GM21515 (cell line): ENCODE results near the gene PHC2.

Source experiments
- ATAC-seq: cut with Tn5 transposase; IDR thresholded peaks from one replicate; pipeline ENCODE4 v1.9.1; 2021; ENCODE audit not compliant: unreplicated experiment

Gene PHC2

GRCh38 chr1:33454646-33455282 lies 23.9 kb upstream of the PHC2 start:
- no peak for ATAC-seq

- no peak for ATAC-seq
Measured at GRCh38 chr1:33446590-33446989, 15.7 kb upstream of the PHC2 start.

GRCh38 chr1:33445108-33445507 lies 14.2 kb upstream of the PHC2 start:
- ATAC-seq = no peak

GRCh38 chr1:33443705-33444180 lies 12.8 kb upstream of the PHC2 start:
- no peak for ATAC-seq

- ATAC-seq = no peak
Measured at GRCh38 chr1:33443080-33443704, 12.3 kb upstream of the PHC2 start.

GRCh38 chr1:33442141-33442540 lies 11.2 kb upstream of the PHC2 start:
- no peak for ATAC-seq

- ATAC-seq = no peak
Measured at GRCh38 chr1:33441088-33441745, 10.3 kb upstream of the PHC2 start.

- no peak for ATAC-seq
Measured at GRCh38 chr1:33439662-33440061, 8.8 kb upstream of the PHC2 start.

GRCh38 chr1:33438364-33439160 lies 7.7 kb upstream of the PHC2 start:
- ATAC-seq = no peak

GRCh38 chr1:33436557-33437285 lies 5.8 kb upstream of the PHC2 start:
- ATAC-seq = no peak

GRCh38 chr1:33435096-33435820 lies 4.4 kb upstream of the PHC2 start:
- ATAC-seq = no peak

- no peak for ATAC-seq
Measured at GRCh38 chr1:33434363-33434750, 3.5 kb upstream of the PHC2 start.

- no peak for ATAC-seq
Measured at GRCh38 chr1:33433509-33434362, 2.8 kb upstream of the PHC2 start.

GRCh38 chr1:33429856-33430691 lies 821 bp downstream of the PHC2 start:
- peak; percentile 26 for ATAC-seq

- no peak for ATAC-seq
Measured at GRCh38 chr1:33429332-33429731, 1.6 kb downstream of the PHC2 start.

GRCh38 chr1:33428661-33429060 lies 2.2 kb downstream of the PHC2 start:
- no peak for ATAC-seq

GRCh38 chr1:33426916-33427315 lies 4.0 kb downstream of the PHC2 start:
- no peak for ATAC-seq

GRCh38 chr1:33425900-33426299 lies 5.0 kb downstream of the PHC2 start:
- ATAC-seq = no peak
